ENCODE data around the gene DYNC1I1.

Gene DYNC1I1

DNA sequence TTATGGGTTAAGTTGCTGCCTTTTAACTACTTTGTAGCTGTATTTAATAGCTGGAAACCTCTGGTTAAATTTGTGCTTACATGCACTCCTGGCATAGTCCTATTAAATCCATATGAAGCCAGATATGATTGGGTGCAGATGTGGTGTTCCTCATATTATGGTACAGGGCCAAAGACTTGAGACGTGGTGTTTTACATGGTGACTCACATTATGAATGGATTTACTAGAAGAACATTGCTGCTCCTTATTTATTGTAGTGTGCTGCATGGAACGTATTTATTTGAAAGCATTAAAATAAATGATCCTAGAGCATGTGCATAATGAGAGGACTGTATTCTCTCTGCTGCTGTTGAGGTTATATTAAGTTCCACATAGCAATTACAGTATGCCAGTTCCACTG lies 325.5 kb downstream of the DYNC1I1 start:
- DNase-seq, result no peak

DNA sequence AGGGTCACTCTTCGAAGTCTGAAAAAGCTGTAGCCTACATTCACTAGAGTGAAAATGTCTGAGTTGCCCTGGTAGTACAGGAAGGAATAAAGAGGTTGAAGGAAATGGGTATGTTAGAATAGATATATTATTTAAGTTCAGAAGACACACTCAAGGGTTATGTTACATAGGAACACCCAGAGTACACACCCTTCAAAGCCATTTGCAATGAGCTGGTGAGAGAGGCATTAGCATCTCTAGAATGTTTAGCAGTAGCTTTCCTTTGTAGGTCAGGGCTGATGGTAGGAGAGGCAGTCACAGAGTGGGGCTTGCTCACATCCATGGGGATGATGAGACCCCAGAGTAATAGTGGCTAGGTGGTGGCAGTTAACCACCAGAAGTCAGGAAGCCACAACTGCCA lies 328.4 kb downstream of the DYNC1I1 start:
- no peak for DNase-seq

DNA sequence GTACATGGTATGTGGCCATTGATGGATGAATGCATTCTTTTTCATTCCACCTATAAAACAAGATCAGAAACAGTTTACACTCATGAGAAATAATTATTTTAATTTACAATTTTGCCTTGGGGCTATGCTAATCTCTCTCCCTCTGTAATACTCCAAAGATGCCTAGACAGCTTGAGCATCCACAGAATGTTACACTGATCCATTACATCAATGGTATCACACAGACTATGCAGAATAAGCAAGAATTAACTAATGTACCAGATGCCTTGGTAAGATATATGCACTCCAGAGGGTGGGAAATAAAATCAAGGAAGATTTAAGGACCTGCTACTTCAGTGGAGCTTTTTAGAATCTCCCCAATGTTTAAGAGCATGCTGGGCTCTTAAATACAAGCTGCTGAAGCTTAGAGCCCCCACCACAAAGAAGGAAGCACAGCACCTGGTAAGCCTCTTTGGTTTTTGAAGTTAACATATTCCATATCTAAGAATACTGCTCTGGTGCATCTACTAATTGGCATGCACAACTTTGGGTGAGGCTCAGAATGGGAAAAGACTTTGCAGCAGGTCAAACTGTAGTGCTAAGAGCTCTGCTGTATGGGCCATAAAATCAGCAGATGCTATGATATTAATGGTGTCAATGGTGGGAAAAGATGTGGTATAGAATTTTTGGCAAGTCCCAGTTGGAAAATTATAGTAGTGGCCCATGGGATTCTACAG lies 329.9 kb downstream of the DYNC1I1 start:
- no peak for DNase-seq

DNA sequence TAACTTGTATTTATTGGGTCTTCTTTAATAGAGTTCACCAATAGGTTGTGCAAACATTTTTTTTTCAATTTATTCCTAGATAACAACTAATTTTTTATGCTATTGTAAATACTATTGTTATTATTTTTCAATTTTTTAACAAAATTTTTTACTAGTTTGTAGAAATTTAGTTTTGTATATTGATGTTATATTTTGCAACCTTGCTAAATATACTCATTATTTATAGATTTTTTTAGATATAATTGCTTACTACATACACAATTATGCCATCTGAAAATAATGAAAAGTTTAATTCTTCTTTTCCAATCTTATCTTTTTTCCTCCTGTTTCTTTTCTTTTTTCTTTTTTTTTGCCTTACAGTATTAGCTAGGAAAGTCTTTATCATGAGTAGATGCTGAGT lies 332.6 kb downstream of the DYNC1I1 start:
- no peak for DNase-seq

DNA sequence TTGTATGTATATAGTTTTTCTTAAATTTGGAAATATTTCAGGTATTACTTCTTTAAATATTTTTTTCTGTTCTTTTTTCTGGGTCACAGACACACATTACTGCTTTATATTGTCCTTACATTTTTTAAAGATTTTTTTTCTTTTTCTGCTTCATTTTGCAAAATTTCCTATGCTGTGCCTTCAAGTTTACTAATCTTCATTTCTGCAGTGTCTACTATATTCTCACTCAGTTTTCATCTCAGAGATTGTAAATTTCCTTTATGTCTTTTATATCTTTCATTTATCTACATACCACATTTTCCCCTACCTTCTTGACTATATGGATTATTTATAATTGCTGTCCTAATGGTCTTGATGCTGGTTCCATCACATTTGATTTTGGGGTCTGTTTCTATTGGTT lies 339.1 kb downstream of the DYNC1I1 start:
- no peak for DNase-seq

DNA sequence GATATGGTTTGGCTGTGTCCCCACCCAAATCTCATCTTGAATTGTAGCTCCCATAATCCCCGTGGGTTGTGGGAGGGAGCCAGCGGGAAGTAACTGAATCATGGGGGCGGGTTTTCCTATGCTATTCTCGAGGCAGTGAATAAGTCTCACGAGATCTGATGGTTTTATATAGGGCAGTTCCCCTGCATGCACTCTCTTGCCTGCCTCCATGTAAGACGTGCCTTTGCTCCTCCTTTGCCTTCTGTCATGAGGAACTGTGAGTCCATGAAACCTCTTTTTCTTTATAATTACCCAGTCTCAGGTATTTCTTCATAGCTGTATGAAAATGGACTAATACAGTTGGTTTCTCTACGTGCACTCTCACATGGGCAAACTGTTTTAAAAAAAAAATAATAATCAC lies 341.8 kb downstream of the DYNC1I1 start:
- no peak for DNase-seq

DNA sequence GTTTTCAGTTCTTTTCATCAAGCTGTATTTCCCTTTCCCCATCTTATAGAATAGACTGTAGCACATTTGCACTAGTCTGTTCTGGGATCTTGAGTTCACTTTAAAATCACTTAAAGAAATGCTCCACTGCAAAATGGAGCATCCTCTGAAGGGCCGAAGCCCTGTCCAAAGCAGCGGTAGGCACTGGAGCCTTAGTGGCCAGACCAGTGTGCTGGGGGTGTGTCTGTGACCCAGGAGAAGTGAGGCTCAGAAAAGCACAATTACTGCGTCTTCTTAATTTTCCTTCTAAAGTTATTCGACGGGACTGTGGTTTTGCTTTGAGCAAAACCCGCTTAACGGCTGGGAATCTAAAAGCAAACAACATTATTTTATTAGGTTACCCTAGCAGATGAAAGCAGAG lies 343.8 kb downstream of the DYNC1I1 start:
- no peak for DNase-seq

DNA sequence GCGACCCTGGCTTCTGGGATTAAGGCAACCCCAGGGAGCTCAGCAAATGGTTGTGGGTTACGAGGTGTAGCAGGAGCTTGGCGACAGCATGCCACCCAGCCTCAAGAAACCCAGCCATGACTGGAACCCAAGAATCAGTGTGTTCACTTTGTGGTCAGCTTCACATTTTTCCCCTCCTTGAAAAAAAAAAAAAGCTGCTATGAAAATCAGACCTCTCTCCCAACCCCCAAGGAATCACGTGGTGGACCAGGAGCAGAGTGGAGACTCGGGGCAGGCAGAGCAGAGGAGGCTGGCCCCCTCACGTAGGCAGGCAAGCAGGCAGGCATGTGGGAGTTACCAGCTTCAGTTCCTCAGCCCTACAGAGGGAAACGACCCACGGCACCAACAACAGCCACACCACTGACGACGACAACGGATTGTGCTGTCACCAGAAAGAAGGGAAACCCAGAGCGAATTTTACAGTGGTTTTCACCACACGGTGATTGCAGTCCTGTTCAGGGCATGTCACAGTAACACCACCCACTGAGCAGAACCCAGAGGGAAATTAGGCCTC lies 346.2 kb downstream of the DYNC1I1 start:
- DNase-seq, result no peak

DNA sequence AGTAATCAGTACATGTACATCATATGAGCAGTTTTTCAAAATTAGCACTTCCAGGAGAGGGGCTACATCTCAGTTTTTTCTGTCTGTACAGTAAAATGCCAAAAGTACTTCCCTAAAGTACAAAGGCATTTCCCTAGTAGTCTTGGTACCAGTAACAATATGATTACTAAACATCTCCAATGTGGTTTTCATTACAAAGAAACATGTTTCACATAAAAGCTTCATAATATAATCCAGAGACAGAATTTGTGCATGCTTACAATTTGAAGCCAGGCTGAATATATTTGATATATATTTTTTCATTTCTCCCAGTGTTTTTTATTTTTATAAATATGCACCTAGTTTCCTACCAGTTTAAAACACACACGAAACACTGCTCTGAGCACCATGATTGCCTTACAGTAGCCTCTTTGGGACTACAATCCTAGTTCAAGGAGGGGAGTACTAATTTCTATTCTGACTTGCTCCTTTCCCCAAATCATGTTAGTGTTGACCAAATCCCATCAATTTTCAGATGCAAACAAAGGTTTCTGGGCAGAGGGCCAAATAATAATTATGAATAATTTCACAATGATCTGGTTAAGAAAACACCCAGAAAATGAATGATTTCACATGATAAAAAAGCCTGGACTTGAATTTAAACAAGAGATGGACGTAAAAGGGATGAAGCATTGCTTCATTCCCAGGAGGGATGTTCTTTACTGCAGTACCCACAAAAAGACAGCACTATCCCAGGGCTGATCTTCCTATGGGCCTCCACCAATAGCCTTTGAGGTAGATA lies 348.3 kb downstream of the DYNC1I1 start:
- no peak for DNase-seq

DNA sequence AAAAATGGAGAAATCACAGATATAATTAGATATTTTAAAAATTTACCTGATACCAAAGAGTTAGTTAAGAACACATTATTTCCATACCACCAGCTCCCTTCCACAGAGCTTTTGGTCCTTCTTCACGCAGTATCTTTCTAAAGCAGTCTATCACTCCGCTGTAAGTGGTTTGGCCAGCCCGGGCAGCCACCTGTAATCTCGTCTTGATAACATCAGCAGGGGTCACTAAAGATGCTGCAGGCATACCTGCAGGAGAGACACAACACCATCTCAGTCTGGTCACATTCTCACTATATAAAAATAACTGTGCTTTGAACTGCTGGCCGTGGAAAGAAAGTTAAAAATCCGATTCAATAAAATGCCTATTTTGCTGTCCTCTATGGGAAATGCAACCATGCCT lies 349.4 kb downstream of the DYNC1I1 start:
- no peak for DNase-seq

DNA sequence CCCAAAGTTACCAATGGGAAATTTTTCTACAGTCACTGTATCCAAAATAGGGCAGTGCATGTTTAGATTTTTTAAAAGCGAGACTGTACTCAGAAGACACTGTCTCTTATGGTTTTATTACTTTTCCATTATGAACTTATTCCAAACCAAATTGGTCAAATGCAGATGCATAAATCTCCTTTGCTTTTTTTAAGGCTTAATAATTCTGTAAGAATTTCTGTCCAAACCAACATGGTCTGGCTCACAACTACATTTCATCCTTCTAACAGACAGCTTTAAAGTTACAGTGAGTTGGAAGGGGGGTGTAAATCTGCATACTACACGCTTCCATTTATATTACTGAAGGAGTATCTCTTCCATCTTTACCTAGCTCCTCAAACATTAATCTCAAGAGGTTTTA lies 350.4 kb downstream of the DYNC1I1 start:
- no peak for DNase-seq

DNA sequence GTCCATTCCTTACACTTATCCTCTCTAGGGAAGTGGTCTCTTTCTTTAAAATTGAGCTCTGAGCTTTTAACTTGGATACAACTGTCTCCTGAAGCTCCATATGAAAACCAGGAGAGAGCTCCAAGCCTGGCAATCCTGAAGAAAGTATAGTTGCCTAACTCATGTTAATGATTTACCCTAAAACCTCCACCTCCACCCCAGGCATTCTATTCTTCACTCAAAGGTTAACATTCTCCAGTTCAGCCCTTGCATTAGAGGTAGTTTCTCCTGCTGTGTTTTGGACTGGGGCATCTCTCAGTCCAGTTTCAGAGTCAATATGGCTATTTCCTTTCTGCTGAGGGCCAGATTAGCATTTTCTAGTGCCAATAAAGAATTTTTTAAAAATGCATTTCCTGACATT lies 354.0 kb downstream of the DYNC1I1 start:
- no peak for DNase-seq

DNA sequence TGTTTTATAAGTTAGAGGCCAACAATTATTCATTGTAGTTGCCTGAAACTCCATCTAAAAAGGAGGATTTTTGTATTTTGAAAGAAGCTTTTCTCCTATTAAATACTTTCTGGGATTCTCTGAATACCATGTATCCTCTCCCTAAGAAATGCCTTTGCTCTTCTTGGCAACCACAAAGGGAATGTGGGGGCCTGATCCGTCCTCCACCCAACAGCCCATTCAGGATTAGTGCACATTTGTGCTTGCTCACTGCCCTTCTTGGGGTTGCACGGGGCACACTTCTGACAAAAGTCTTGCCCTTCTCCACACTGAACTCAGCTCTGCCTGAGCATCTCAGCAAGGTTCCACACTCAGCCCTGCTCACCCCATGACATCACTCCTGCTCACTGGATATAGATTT lies 355.4 kb downstream of the DYNC1I1 start:
- no peak for DNase-seq

DNA sequence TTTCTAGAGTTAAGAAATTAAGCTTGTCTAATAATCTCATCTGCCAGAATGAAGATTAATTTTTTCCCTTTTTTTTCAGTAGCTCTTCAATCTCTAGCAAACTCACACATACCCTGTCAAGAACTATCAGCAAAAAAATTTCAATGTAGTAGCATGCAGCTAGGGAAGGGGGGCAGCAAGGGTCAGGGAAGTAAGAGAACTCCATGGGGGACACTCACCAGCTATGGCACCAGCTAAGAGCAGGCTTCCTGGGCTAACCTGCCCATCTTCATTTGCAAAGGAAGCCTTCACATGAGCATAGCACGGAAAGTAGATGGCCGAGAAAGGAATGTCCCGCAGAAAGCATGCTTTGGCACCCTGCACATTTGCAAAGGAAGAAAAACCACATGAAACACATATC lies 359.2 kb downstream of the DYNC1I1 start:
- no peak for DNase-seq

DNA sequence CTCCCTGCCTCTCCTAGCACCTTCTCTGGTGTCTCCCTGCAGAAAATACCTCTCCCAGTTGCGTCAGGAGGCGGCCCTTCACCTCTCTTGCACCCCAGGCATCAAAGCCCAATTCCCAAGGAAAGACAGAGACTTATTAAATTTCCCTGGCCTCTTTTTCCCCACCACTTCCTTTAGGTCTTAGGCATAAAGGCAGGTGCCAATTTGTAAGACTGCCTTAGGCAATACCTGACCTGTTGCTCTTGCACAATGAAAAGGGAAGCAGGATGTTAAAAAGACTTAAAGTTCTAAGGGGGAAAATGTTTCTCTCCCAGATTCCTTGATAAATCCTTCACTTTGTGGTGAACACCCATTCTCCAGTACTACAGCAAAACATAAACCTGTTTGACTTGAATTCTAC lies 362.9 kb downstream of the DYNC1I1 start:
- DNase-seq, result no peak

DNA sequence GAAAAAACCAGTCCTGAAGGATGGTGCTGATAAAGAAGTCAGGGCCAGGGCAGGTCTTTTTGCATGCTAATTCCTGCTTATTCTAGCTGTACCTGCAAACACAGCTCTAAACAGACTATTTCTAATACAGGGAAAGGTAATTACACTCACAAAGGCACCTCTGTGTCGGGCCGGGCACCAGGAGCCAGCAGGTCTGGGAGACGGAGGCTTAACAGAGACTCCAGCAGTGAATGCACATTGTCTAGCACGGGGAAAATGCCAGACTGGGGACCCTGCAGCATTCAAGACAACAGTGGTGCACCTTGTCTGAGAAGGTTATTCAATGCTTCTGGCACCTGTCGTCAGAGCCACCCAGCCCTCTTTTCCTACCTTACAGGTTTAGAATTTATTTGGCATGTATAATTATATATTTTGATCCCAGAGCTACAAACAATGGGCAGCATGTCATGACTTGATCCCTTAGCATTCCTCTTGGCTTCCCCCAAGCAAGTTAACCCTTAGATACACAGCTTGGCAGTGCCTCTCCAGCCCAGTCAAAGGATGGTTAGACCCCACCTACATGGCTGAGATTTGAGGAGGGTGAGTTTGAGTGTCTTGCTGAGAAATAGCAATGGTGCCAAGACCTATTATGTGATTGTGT lies 364.4 kb downstream of the DYNC1I1 start:
- DNase-seq, result no peak

DNA sequence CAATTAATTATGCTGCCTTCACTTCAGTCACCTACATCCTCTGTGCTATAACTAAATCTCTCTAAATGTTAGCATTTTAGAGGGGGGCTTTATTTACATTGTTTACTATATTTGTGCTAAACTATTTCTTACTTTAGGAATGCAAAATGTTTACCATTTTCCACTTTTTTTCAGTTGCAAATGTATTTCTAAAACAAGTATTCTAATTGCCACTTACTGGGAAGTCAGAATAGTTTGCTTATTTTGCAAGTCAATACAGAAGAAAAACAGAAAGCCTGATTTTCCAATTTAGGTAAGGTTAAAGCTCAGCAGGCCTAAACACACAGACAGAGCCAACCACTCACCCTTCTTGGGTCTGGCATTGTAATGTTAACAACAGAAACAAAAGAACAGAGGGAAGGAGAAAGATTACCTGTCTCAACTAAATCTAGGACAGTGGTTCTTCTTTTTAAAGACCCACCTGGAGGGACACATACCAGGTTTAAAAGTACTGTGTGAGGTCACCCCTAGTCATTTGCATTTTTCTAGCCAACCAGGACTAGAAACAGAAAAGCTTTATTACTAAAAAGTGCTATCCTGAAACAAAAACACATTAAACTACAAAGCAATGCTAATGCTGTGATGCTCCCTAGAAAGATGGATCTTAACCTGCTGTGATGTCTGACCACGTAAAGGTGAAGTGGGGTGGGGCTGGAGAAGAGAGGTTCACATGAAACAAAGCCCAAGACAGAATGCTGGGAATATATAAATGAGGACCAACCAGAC lies 371.3 kb downstream of the DYNC1I1 start:
- no peak for DNase-seq

DNA sequence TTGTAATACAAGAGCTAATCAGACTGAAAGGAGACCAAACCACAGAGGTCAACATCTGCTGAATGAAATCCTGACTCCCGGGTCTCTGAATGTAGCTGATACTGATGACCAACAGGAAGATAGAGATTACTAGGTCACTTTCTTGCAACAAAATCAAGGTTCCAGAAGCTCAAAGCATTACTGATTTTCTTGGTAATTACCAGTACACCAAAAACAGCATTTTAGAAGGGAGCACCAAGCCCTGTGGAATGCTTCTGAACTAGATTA lies 371.8 kb downstream of the DYNC1I1 start:
- DNase-seq, result no peak

Data from activated naive CD4-positive, alpha-beta T cell treated with anti-CD3 and anti-CD28 coated beads, Interleukin-2, amount 50 U/mL, for 16 hours (primary cell).